Vagina (tissue), 2 donors: ENCODE results near the gene NAP1L5.

ENCODE experiments used
- CTCF ChIP-seq, 3 experiments: fragments of 450-650 bp in 2 of 3; fragments of 200-600 bp in 1 of 3; sonication (generic) in 1 of 3; IDR thresholded peaks; one replicate each; pipeline ENCODE4 v1.5.1; 2017 to 2019; ENCODE audit warnings: antibody characterized with exemption in 3 of 3, mild to moderate bottlenecking in 2 of 3, moderate library complexity in 2 of 3
- POLR2A ChIP-seq, 2 donors: fragments of 450-650 bp; IDR thresholded peaks; one replicate each; pipeline ENCODE4 v1.6.1; 2017; ENCODE audit warnings: antibody characterized with exemption in 2 of 2, mild to moderate bottlenecking in 2 of 2, moderate library complexity in 2 of 2

GRCh38 chr4:88649716-88650115 lies 47.9 kb downstream of the NAP1L5 start:
- TF ChIP-seq CTCF (IDR thresholded peaks at IDR 0.05) (no peak), POLR2A (IDR thresholded peaks at IDR 0.05) (no peak)
